ENCODE data around the gene ZNF516.

DNA sequence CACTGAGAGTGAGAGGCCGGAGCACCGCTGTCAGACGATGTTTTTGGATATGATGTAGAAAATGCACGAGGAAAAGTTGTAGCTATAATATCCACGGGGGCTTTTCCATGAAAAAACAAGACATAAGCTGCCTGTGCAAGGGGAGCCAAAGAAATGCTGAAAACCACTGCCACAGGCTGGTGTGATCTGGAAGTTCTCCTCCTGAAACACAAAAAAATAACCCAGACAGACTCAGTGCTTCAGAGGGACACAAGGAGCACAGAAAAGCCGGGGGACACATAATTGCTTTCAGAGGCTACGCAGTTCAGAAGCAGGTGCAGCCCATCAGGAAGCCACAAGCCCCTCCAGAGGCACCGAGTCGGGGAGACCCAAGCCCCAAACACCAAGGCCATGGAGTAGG, 98.2 kb downstream of the ZNF516 start:
- no peak for TF ChIP-seq EGR1 (IDR thresholded peaks at IDR 0.05; ENCODE audit: low read depth in 2 of 2)
- TF ChIP-seq, protein P1, sequence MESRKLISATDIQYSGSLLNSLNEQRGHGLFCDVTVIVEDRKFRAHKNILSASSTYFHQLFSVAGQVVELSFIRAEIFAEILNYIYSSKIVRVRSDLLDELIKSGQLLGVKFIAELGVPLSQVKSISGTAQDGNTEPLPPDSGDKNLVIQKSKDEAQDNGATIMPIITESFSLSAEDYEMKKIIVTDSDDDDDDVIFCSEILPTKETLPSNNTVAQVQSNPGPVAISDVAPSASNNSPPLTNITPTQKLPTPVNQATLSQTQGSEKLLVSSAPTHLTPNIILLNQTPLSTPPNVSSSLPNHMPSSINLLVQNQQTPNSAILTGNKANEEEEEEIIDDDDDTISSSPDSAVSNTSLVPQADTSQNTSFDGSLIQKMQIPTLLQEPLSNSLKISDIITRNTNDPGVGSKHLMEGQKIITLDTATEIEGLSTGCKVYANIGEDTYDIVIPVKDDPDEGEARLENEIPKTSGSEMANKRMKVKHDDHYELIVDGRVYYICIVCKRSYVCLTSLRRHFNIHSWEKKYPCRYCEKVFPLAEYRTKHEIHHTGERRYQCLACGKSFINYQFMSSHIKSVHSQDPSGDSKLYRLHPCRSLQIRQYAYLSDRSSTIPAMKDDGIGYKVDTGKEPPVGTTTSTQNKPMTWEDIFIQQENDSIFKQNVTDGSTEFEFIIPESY (IDR thresholded peaks at IDR 0.05), result no peak
- TF ChIP-seq, protein P2, sequence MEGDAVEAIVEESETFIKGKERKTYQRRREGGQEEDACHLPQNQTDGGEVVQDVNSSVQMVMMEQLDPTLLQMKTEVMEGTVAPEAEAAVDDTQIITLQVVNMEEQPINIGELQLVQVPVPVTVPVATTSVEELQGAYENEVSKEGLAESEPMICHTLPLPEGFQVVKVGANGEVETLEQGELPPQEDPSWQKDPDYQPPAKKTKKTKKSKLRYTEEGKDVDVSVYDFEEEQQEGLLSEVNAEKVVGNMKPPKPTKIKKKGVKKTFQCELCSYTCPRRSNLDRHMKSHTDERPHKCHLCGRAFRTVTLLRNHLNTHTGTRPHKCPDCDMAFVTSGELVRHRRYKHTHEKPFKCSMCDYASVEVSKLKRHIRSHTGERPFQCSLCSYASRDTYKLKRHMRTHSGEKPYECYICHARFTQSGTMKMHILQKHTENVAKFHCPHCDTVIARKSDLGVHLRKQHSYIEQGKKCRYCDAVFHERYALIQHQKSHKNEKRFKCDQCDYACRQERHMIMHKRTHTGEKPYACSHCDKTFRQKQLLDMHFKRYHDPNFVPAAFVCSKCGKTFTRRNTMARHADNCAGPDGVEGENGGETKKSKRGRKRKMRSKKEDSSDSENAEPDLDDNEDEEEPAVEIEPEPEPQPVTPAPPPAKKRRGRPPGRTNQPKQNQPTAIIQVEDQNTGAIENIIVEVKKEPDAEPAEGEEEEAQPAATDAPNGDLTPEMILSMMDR (IDR thresholded peaks at IDR 0.05; ENCODE audit: low read depth, low read length, missing input control), result no peak
- TF ChIP-seq, protein P3, sequence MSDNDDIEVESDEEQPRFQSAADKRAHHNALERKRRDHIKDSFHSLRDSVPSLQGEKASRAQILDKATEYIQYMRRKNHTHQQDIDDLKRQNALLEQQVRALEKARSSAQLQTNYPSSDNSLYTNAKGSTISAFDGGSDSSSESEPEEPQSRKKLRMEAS (IDR thresholded peaks at IDR 0.05), result no peak
- no peak for TF ChIP-seq HNF4A (conservative IDR thresholded peaks at IDR 0.05)
- no peak for TF ChIP-seq RAD21 (IDR thresholded peaks at IDR 0.05)

All from liver (tissue), 3 donors.